COLO829 (cell line): ENCODE results near the gene PLXNB3.
"Not testable (repeated sequence)": the region's sequence is repeated elsewhere in the genome, so short reads cannot be mapped to it uniquely, and the experiment has no call there.

Source experiments
- DNase-seq: peaks from one replicate; pipeline ENCODE4 v3.0.0; 2012; ENCODE audit warnings: low spot score

Gene PLXNB3

GRCh38 chrX:153814591-153815315, 50.7 kb downstream of the PLXNB3 start:
- DNase-seq, result no peak

- DNase-seq, result no peak
Observed at GRCh38 chrX:153816831-153817690, 53.0 kb downstream of the PLXNB3 start.

GRCh38 chrX:153818064-153818463, 54.0 kb downstream of the PLXNB3 start:
- DNase-seq, result not testable (repeated sequence)

GRCh38 chrX:153818571-153819383, 54.7 kb downstream of the PLXNB3 start:
- DNase-seq, result no peak

GRCh38 chrX:153819384-153820040, 55.5 kb downstream of the PLXNB3 start:
- DNase-seq, result no peak

- DNase-seq, result no peak
Observed at GRCh38 chrX:153820601-153821000, 56.6 kb downstream of the PLXNB3 start.

- no peak for DNase-seq
Observed at GRCh38 chrX:153821066-153821465, 57.0 kb downstream of the PLXNB3 start.

GRCh38 chrX:153824348-153824747, 60.3 kb downstream of the PLXNB3 start:
- no peak for DNase-seq

- no peak for DNase-seq
Observed at GRCh38 chrX:153825042-153825441, 61.0 kb downstream of the PLXNB3 start.
